ENCODE results near the gene CSF1. TPM values are rescaled to one million over a fixed set of nuclear protein-coding genes. Genes with fewer than 3 reads are reported as not detected.

The CSF1 gene
- total and polyA plus RNA-seq, 2 experiments from 2014 or later: 9.1 to 19.1 TPM

GRCh38 chr1:109864930-109865612, 45.6 kb upstream of the CSF1 start:
- H3K4me1 ChIP-seq (ENCODE audit: insufficient read depth): no peaks in the 10 kb centered on the region
- H3K27ac ChIP-seq: no peak overlapping the region
- no peak overlapping the region for H3K4me2 ChIP-seq
- no peak for DNase-seq (ENCODE audit: low spot score)
- H3K4me3 ChIP-seq: no peak overlapping the region
- no peaks in the 10 kb centered on the region for H3K27me3 ChIP-seq
- H3K79me2 ChIP-seq: no peaks in the 10 kb centered on the region
- no peaks in the 10 kb centered on the region for H4K20me1 ChIP-seq (ENCODE audit: insufficient read depth, poor library complexity, severe bottlenecking)
- WGBS (ENCODE audit: low lambda C conversion rate, missing lambda C conversion rate): 73% methylated on average over 12 of the region's 12 CpGs
- TF ChIP-seq, protein P1, sequence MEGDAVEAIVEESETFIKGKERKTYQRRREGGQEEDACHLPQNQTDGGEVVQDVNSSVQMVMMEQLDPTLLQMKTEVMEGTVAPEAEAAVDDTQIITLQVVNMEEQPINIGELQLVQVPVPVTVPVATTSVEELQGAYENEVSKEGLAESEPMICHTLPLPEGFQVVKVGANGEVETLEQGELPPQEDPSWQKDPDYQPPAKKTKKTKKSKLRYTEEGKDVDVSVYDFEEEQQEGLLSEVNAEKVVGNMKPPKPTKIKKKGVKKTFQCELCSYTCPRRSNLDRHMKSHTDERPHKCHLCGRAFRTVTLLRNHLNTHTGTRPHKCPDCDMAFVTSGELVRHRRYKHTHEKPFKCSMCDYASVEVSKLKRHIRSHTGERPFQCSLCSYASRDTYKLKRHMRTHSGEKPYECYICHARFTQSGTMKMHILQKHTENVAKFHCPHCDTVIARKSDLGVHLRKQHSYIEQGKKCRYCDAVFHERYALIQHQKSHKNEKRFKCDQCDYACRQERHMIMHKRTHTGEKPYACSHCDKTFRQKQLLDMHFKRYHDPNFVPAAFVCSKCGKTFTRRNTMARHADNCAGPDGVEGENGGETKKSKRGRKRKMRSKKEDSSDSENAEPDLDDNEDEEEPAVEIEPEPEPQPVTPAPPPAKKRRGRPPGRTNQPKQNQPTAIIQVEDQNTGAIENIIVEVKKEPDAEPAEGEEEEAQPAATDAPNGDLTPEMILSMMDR (IDR thresholded peaks at IDR 0.05; ENCODE audit: poor library complexity): no peak
- no peak for TF ChIP-seq EZH2phosphoT487 (IDR thresholded peaks at IDR 0.05; ENCODE audit: low read depth, severe bottlenecking, unreplicated experiment)
- no peaks in the 10 kb centered on the region for H3K9me2 ChIP-seq (replicated peaks; ENCODE audit: insufficient read depth)
- no peaks in the 10 kb centered on the region for H3K36me3 ChIP-seq (replicated peaks; ENCODE audit: insufficient read depth, low read depth)
- no peak overlapping the region for H2AFZ ChIP-seq
- no peaks in the 10 kb centered on the region for H3K9me3 ChIP-seq (ENCODE audit: low read depth)

DNA sequence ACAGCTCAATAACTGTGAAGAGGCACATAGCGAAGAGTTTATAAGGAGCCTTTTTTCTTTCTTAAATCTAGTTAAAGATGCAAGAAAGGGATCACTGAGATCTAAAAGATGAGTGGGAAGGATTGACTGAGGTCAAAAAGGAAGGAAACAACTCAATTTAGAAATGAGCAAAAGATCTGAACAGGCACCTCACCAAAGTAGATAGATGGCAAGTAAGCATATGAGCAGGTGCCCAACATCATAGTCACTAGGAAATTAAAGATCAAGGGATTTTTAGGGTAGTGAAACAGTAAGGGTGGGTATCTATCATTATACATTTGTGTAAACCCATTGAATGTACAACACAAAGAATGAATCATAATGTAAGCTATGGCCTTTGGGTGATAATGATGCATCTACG, 44.6 kb upstream of the CSF1 start:
- no peak for DNase-seq (ENCODE audit: low spot score)
- WGBS (ENCODE audit: low lambda C conversion rate, missing lambda C conversion rate): 96% methylated on average over 2 of the region's 2 CpGs
- H2AFZ ChIP-seq: no peak overlapping the region
- H3K9me3 ChIP-seq (ENCODE audit: low read depth): no peaks in the 10 kb centered on the region
- H3K79me2 ChIP-seq: no peaks in the 10 kb centered on the region
- H3K4me1 ChIP-seq (ENCODE audit: insufficient read depth): no peaks in the 10 kb centered on the region
- H3K4me2 ChIP-seq: no peak overlapping the region
- H3K27ac ChIP-seq: no peak overlapping the region
- TF ChIP-seq, protein P1 (IDR thresholded peaks at IDR 0.05; ENCODE audit: poor library complexity): no peak
- no peak for TF ChIP-seq EZH2phosphoT487 (IDR thresholded peaks at IDR 0.05; ENCODE audit: low read depth, severe bottlenecking, unreplicated experiment)
- no peak for TF ChIP-seq EZH2 (IDR thresholded peaks at IDR 0.05; ENCODE audit: borderline replicate concordance)
- H3K4me3 ChIP-seq: no peak overlapping the region
- no peaks in the 10 kb centered on the region for H3K36me3 ChIP-seq (replicated peaks; ENCODE audit: insufficient read depth, low read depth)
- no peaks in the 10 kb centered on the region for H3K27me3 ChIP-seq
- no peaks in the 10 kb centered on the region for H3K9me2 ChIP-seq (replicated peaks; ENCODE audit: insufficient read depth)
- H4K20me1 ChIP-seq (ENCODE audit: insufficient read depth, poor library complexity, severe bottlenecking): no peaks in the 10 kb centered on the region

DNA sequence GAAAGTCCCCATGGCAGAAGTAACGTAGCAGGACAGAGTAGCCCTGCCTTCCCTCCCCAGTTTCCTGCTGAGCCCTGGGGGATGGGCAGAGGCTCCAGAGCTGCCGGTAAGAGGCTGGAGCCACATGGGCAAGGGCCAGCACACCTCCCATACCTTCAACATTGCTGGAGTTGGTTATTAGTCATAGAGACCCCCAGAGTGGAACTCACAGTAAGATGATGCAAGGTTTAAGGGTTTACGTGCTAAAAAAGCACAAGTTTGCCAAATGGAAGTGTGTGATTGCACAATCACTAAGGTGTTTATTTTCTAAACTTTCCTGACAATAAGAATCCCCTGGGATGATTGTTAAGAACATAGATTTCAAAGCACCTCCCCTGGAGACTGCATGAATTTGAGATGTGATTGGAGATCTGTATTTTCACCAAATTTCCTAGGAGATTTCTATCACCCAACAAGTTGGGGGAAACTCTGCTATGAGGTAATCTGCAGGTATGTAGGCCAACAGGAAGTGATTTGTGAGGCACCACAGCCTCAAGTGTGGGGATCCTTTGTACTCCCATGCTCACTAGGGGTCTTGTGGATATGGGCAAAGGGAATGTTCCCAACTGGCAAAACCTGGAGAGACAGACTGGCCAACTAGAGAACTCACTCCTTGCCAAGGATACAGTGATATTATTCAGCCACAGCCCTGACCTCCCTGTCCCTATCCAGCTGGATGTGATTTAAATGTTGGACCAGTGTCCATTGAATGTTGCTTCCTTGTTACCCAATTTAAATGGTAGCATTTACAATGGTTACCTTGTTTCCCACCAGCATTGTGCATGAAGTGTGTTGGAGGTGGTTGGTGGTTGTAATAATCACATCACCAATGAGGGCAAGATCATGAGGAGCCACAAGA, 37.1 kb upstream of the CSF1 start:
- no peak overlapping the region for H3K4me2 ChIP-seq
- no peak overlapping the region for H2AFZ ChIP-seq

More for the DNA sequence above, 37.1 kb upstream of the CSF1 start:
- Histone ChIP-seq H3K27ac (no peak overlapping the region), H3K9me2 (replicated peaks; ENCODE audit: insufficient read depth) (no peaks in the 10 kb centered on the region), H3K27me3 (no peaks in the 10 kb centered on the region), H3K4me1 (ENCODE audit: insufficient read depth) (peaks cover 11% of the 10 kb centered on the region), H3K9me3 (ENCODE audit: low read depth) (no peaks in the 10 kb centered on the region), H3K4me3 (no peak overlapping the region), H3K36me3 (replicated peaks; ENCODE audit: insufficient read depth, low read depth) (no peaks in the 10 kb centered on the region), H3K79me2 (no peaks in the 10 kb centered on the region), H4K20me1 (ENCODE audit: insufficient read depth, poor library complexity, severe bottlenecking) (no peaks in the 10 kb centered on the region)
- TF ChIP-seq EZH2 (IDR thresholded peaks at IDR 0.05; ENCODE audit: borderline replicate concordance) (no peak), EZH2phosphoT487 (IDR thresholded peaks at IDR 0.05; ENCODE audit: low read depth, severe bottlenecking, unreplicated experiment) (no peak)
- TF ChIP-seq, protein P1 (IDR thresholded peaks at IDR 0.05; ENCODE audit: poor library complexity): no peak
- WGBS (ENCODE audit: low lambda C conversion rate, missing lambda C conversion rate): 57% methylated on average over 3 of the region's 3 CpGs
- DNase-seq (ENCODE audit: low spot score): no peak
